ENCODE measurements around the gene RHEB.
"Not testable (repeated sequence)": the region's sequence is repeated elsewhere in the genome, so short reads cannot be mapped to it uniquely, and the experiment has no call there.

Gene RHEB

GRCh38 chr7:151524845-151525244, 5.2 kb upstream of the RHEB start:
- no peak for DNase-seq

DNA sequence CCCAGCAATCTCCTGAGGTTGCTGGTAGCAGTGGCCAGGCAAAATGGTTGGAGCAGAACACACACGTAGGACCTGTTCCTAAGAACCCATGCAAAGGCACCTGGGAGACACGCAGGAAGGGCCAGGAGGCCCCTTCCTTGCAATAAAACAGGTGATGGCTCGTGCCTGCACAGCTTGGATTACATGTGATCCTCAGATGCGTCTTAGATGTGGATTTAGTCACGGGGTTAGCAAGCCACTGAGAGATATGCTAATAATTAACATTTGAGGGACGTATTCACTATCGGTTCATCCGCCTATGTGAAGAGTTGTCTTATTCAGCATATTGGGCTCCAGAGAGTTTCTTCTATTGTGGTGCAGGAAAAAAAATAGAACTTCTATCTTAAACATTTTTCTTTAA, 4.6 kb upstream of the RHEB start:
- DNase-seq: no peak

GRCh38 chr7:151520419-151521261, 945 bp upstream of the RHEB start:
- no peak for DNase-seq

DNA sequence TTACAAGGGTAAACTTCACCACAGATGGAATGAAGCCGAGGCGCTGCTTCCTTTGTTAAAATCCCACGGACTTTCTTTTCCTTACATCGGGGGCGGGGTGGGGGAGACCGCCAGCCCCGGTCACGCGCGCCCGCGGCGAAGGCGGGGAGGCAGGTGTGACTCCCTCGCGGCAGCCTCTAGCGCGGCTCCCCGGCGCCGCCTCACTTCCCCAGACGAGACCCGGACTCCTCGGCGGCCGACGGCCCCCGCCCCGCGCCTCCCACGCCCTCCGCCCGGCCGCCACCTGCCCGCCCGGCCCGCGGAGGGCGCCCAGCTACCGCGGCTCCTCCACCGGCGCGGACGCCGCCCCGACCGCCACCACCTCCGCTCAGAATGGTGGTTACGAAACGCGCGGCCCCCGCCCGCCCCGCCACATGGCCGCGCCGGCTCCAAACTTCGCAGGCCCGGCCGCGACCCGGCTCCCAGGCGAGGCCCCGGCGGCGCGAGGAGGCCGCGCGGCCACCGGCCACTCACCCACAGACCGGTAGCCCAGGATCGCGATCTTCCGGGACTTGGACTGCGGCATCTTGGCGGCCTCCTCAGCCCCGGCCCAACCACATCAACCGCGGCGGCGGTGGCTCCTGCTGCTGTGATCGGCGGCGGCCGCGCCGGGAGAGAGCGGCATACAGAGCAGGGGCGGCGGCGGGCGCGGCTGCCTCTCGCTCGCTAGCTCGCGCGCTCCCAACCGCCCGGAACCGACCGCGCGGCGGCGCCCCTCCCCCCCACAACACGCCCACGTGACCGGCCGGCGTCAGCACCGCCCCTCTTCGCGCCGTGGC, 539 bp downstream of the RHEB start:
- DNase-seq: not testable (repeated sequence)

- DNase-seq: no peak
Observed at GRCh38 chr7:151518105-151518946, 1.4 kb downstream of the RHEB start.

DNA sequence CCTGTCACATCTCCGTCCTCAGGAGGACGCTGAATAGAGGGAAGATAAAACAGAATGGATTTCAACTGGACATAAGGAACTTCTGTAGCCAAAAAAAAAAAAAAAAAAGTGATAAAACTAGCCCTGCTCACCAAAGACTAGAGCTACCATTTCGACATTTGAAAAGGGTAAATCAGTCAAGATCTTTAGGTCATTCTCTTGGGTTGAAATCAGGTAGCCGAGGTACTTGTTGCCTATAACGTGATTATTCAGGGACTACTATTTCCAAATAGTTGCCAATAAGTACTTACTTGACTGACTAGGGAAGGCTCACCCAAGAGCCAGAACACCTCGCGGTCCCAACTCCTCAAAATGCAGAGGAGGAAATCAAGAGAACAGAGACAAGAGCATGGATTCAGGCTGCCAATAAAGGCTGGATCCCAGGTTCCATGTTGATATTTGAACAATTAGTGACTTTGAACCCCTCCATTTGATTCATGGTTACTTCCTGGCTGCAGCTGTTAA, 2.0 kb downstream of the RHEB start:
- DNase-seq: no peak

DNA sequence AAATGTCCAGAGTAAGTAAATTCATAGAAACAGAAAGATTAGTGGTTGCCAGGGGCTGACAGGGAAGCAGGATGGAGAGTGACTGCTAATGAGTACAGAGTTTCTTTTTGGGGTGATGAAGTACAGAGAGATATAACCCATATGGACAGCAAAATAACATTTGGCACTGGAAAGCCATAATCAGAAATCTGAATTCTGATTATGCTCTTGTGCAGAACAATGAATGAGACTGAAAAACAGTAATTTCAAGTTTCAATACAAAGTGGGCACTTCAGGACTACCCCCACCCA, 4.5 kb downstream of the RHEB start:
- no peak for DNase-seq

DNA sequence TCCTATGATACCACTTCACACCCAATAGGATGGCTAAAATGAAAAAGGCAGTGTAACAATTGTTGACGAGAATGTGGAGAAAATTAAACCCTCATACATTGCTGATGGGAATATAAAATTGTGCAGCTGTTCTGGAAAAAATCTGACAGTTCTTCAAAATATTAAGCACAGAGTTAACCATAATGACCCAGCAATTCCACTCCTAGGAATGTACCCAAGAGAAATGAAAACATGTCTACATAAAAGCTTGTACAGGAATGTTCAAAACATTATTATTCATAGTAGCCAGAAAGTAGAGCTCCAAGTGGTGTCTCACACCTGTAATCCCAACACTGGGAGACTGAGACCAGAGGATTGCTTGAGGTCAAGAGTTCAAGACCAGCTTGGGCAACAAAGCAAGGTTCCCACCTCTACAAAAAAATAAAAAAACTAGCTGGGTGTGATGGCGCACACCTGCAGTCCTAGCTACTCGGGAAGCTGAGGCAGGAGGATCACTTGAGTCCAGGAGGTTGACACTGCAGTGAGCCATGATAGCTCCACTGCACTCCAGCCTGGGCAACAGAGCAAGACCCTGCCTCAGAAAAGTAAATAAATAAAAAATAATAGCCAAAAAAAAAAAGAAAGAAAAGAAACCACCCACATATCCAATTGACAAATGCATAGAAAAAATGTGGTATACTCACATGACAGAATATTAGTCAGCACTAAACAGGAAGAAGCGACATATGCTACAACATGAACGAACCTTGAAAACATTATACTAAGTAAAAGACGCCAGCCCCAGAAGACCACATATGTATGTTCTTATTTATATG, 5.0 kb downstream of the RHEB start:
- no peak for DNase-seq

- no peak for DNase-seq
Observed at GRCh38 chr7:151513133-151513532, 6.6 kb downstream of the RHEB start.

GRCh38 chr7:151512353-151512752, 7.3 kb downstream of the RHEB start:
- DNase-seq: no peak

DNA sequence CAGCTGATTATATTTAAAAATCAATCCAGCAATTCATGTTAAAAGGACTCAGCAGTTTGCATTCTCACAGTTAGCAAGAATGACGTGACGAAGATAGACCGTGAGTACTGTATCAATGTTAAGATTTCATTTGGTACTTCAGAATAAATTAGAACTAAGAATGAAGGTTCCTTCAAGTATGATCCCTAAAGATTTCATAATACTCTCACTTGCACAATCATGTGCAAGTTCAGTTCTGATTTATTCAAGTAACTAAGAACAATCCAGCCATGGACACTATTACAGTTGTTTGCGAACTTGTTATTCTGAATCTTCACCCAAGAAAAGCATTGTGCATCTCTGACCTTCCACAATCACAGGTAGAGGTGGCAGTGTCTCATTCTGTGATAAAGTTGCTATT, 7.7 kb downstream of the RHEB start:
- no peak for DNase-seq

- DNase-seq: no peak
Observed at GRCh38 chr7:151511270-151511669, 8.4 kb downstream of the RHEB start.

- no peak for DNase-seq
Observed at GRCh38 chr7:151509670-151510333, 9.9 kb downstream of the RHEB start.

DNA sequence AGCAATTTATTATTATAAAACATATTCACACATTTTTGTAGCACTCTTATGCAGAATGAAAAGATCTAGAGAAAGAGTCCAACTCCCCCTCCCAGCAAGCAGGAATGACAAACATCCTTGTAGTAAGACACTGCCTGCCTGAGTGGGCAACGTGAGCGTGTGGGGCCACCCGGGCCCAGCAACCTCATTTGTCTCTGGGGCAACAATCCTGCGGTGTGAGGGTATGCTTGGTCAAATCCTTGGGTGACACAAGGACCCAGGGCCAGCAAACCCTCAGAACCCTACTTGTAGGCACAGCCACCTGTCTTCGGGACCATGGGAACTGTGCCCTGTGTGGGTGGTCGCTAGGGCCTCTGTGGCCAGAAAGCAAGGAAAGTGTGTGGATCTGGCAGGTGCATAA, 10.7 kb downstream of the RHEB start:
- DNase-seq: no peak

DNA sequence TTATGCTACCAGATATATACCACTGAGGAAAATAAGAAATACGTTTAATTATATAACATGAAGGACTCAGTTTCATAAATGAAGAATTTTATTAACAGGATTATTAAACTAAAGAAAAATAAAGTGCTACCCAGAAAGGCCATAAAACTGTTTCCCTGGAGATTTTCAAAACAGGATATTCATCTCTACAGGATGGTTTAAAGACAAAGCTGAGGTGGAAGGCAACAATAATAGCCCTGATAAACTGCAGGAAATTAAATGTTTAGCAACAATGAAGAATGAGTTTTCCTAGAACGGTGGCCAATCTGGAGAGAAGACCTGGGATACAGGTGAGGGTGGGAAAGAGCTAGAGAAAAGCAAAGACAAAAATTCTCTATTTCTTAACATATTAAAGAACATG, 11.9 kb downstream of the RHEB start:
- DNase-seq: no peak

GRCh38 chr7:151506901-151507382, 12.8 kb downstream of the RHEB start:
- DNase-seq: no peak

DNA sequence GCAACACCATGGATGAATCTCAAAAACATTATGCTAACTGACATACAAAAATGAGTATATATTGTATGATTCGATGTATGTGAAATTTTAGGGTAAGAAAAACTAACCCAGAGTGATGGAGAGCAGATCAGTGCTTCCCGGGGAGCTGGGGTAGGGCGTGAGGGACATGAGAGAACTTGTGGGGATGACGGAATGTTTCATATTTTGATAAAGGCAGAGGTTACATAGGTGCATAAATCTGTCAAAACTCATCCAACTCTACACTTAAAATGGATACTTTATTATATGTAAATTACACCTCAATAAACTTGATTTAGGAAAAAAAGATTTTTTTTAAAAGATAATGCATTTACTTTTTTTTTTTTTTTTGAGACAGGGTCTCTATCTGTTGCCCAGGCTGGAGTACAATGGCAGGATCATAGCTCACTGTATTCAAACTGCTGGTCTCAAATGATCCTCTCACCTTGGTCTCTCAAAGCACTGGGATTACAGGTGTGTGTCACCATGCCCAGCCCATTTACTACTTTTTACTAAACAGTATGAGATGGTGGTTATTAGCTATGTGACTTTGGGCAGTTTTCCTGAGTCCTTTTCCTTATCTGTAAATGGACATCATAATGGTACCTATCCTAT, 13.7 kb downstream of the RHEB start:
- DNase-seq: no peak

- no peak for DNase-seq
Observed at GRCh38 chr7:151505433-151505832, 14.3 kb downstream of the RHEB start.

GRCh38 chr7:151504715-151505326, 14.9 kb downstream of the RHEB start:
- DNase-seq: no peak

GRCh38 chr7:151503902-151504714, 15.6 kb downstream of the RHEB start:
- DNase-seq: no peak

All from NCI-H2171 (cell line).